ENCODE measurements around the gene MYOF.
"Not testable (repeated sequence)": the region's sequence is repeated elsewhere in the genome, so short reads cannot be mapped to it uniquely, and the experiment has no call there.

MYOF gene

DNA sequence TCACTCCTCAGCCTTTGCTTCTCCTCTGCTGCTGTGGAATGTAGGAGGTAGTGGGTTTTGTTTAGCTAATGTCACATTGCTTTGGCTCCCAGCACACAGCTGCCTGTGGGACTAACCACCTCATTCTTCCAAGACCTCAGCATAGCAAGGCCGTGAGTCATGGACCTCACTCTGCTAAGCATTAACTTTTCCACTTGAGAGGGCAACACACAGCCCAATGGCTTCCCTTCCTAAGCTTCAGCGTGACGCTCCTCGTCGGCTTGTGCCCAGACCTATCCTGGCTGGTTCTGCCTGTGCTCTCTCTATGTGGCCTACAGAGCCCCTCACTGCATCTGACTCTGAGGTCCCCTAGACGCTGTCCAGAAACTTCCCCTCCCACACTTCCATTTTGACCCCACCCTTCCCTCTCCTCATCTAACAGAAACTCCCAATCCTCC lies 23.3 kb downstream of the MYOF start:
- Histone ChIP-seq H3K9me3 (no peaks in the 10 kb centered on the region), H3K27me3 (ENCODE audit: low read depth) (no peaks in the 10 kb centered on the region), H3K4me1 (no peaks in the 10 kb centered on the region), H3K36me3 (replicated peaks) (no peaks in the 10 kb centered on the region), H3K4me3 (no peak overlapping the region)
- in situ Hi-C loops (cut with MboI; ENCODE audit: low sequenced_read_pairs) = no loop called here
- DNase-seq (ENCODE audit: low spot score in 2 of 2) = no peak

GRCh38 chr10:93457511-93457910 lies 24.6 kb downstream of the MYOF start:
- in situ Hi-C loops (cut with MboI; ENCODE audit: low sequenced_read_pairs) = no loop called here
- H3K36me3 ChIP-seq (replicated peaks) = no peaks in the 10 kb centered on the region

DNA sequence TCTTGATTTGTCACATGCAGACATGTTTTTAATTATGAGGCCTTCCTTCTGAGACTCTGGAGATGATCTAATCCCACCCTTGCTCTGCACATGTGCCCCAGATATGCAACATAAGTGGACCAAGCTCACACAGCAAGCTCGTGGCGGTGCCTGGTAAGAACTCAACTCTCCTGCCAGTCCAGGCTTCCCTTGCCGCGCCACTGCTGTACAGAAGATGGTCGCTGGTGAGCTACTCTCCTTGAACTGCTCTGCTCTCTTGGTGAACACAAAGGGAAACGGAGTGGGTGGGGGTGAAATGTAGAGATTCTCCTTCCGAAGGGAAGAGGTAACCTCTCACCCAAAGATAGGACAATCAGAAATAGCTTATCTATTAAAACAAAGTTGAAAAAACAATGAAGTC lies 25.7 kb downstream of the MYOF start:
- no peaks in the 10 kb centered on the region for H3K27me3 ChIP-seq (ENCODE audit: low read depth)
- no peak for DNase-seq (ENCODE audit: low spot score in 2 of 2)
- in situ Hi-C loops (cut with MboI; ENCODE audit: low sequenced_read_pairs) = no loop called here
- no peaks in the 10 kb centered on the region for H3K9me3 ChIP-seq
- H3K36me3 ChIP-seq (replicated peaks) = no peaks in the 10 kb centered on the region
- H3K4me1 ChIP-seq = peaks cover 6% of the 10 kb centered on the region
- H3K4me3 ChIP-seq = no peak overlapping the region

More at GRCh38 chr10:93457511-93457910, 24.6 kb downstream of the MYOF start:
- Histone ChIP-seq H3K27me3 (ENCODE audit: low read depth) (no peaks in the 10 kb centered on the region), H3K4me1 (no peaks in the 10 kb centered on the region), H3K9me3 (no peaks in the 10 kb centered on the region), H3K4me3 (no peak overlapping the region)
- DNase-seq (ENCODE audit: low spot score in 2 of 2) = no peak

DNA sequence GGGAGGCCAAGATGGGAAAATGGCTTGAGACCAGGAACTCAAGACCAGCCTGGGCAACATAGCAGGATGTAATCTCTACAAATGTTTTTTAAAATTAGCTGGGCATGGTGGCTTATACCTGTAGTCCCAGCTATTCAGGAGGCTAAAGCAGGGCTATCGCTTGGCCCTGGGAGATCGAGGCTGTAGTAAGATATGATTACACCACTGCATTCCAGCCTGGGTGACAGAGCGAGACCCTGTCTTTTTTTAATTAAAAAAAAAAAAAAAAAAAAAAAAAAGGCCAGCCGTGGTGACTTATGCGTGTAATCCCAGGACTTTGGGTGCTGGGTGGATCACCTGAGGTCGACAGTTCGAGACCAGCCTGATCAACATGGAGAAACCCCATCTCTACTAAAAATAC lies 27.4 kb downstream of the MYOF start:
- no peak overlapping the region for H3K4me3 ChIP-seq
- no peaks in the 10 kb centered on the region for H3K36me3 ChIP-seq (replicated peaks)
- in situ Hi-C loops (cut with MboI; ENCODE audit: low sequenced_read_pairs) = no loop called here
- peaks cover 8% of the 10 kb centered on the region for H3K4me1 ChIP-seq
- no peaks in the 10 kb centered on the region for H3K27me3 ChIP-seq (ENCODE audit: low read depth)
- DNase-seq (ENCODE audit: low spot score in 2 of 2) = no peak
- H3K9me3 ChIP-seq = no peaks in the 10 kb centered on the region

DNA sequence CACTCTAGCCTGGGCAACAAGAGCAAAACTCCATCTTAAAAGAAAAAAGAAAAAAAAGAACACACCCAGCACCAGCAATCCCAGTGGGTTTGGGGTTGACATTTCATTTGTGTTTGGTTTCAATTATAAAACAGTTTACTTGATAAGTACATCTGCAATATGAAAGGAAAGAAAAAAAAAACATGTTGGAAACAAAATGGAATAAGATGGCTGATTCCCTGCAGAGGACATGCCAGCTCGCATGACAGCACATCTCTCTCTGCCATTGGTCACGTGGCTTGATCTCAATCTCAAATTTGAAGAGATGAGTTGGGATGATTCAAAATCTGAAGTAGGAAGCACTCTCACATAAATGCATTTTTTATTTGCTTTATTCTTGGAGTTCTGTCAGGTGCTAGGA lies 28.0 kb downstream of the MYOF start:
- H3K4me1 ChIP-seq = peaks cover 8% of the 10 kb centered on the region
- H3K36me3 ChIP-seq (replicated peaks) = no peaks in the 10 kb centered on the region
- no peak overlapping the region for H3K4me3 ChIP-seq
- DNase-seq (ENCODE audit: low spot score in 2 of 2) = no peak
- no peaks in the 10 kb centered on the region for H3K27me3 ChIP-seq (ENCODE audit: low read depth)
- in situ Hi-C loops (cut with MboI; ENCODE audit: low sequenced_read_pairs) = no loop called here
- no peaks in the 10 kb centered on the region for H3K9me3 ChIP-seq

GRCh38 chr10:93452143-93452542 lies 30.0 kb downstream of the MYOF start:
- H3K36me3 ChIP-seq (replicated peaks) = no peaks in the 10 kb centered on the region
- H3K27me3 ChIP-seq (ENCODE audit: low read depth) = no peaks in the 10 kb centered on the region
- in situ Hi-C loops (cut with MboI; ENCODE audit: low sequenced_read_pairs) = no loop called here
- no peaks in the 10 kb centered on the region for H3K9me3 ChIP-seq
- no peak overlapping the region for H3K4me3 ChIP-seq
- no peak for DNase-seq (ENCODE audit: low spot score in 2 of 2)
- peaks cover 8% of the 10 kb centered on the region for H3K4me1 ChIP-seq

GRCh38 chr10:93451244-93451947 lies 30.7 kb downstream of the MYOF start:
- H3K4me1 ChIP-seq = peaks cover 8% of the 10 kb centered on the region
- no peaks in the 10 kb centered on the region for H3K27me3 ChIP-seq (ENCODE audit: low read depth)
- no peaks in the 10 kb centered on the region for H3K9me3 ChIP-seq
- peak in 1 of 2 experiments; percentile 29 for DNase-seq (ENCODE audit: low spot score in 2 of 2)
- in situ Hi-C loops (cut with MboI; ENCODE audit: low sequenced_read_pairs) = no loop called here
- no peak overlapping the region for H3K4me3 ChIP-seq
- H3K36me3 ChIP-seq (replicated peaks) = no peaks in the 10 kb centered on the region

- no peaks in the 10 kb centered on the region for H3K27me3 ChIP-seq (ENCODE audit: low read depth)
- H3K9me3 ChIP-seq = no peaks in the 10 kb centered on the region
- in situ Hi-C loops (cut with MboI; ENCODE audit: low sequenced_read_pairs) = no loop called here
- H3K4me1 ChIP-seq = peaks cover 17% of the 10 kb centered on the region
- H3K36me3 ChIP-seq (replicated peaks) = no peaks in the 10 kb centered on the region
- H3K4me3 ChIP-seq = no peak overlapping the region
- DNase-seq (ENCODE audit: low spot score in 2 of 2) = no peak
Observed at GRCh38 chr10:93447970-93448369, 34.2 kb downstream of the MYOF start.

DNA sequence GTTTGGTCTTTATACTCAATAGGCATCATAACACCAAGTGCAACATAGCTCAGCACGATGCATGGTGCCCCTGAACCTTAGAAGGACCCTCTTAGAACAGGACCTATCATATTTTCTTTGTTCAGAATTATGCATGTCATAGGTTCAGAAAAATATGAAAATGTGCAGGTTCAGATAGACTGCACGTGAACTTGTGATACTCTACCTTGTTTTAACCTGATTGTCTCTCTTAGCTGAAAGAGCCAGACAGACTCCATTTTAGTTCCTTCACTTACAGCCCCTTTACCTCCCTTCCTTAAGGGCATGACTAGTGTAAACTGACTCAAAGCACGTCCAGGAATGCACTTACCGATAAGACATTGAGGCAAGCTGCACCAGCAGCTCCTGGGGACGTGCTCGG lies 35.1 kb downstream of the MYOF start:
- Histone ChIP-seq H3K36me3 (replicated peaks) (no peaks in the 10 kb centered on the region), H3K4me3 (no peak overlapping the region), H3K4me1 (peaks cover 22% of the 10 kb centered on the region), H3K27me3 (ENCODE audit: low read depth) (no peaks in the 10 kb centered on the region), H3K9me3 (no peaks in the 10 kb centered on the region)
- no peak for DNase-seq (ENCODE audit: low spot score in 2 of 2)
- in situ Hi-C loops (cut with MboI; ENCODE audit: low sequenced_read_pairs) = no loop called here

GRCh38 chr10:93445978-93446720 lies 36.0 kb downstream of the MYOF start:
- in situ Hi-C loops (cut with MboI; ENCODE audit: low sequenced_read_pairs) = no loop called here
- Histone ChIP-seq H3K36me3 (replicated peaks) (no peaks in the 10 kb centered on the region), H3K4me1 (peaks cover 17% of the 10 kb centered on the region)

DNA sequence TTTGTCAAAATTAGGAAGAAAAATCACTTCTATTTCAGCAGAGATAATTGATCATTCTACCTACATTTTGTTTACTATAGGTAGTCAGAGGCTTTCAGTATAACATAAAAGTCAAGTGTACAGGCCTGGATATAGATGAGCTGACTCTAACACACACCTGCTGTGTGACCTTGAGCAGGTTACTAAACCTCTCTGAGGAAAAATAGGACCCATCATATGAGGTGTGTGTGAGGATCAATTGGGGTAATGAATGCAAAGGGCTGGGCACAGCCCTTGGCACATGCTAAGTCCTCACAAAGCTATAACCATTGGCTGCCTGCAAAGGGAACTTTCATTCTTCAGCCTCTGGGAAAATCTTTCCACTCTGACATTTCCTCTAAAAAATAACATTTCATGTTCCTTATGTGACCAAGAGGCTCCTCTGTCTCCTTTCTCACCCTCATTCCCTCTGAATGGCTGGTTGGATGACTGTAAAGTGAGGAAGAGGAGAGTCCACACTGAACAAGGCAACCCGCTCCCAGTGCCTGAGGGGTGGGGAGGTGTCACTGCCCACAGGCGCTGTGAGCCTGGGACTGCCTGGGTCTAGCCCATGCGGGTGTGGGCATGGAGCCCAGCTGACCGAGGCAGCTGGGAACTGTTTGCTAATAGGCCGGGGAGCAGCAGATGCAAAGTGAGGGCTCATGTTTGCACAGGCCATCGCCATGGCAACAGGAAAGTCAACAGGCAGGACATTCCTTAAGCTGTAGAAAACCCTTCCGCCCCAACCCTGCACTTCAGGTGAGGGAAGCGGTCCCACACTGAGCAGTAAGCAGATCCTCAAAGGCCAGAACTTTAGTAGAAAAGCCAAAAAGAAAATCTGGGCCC lies 36.8 kb downstream of the MYOF start:
- no peak overlapping the region for H3K4me3 ChIP-seq

More at GRCh38 chr10:93445978-93446720, 36.0 kb downstream of the MYOF start:
- DNase-seq (ENCODE audit: low spot score in 2 of 2) = no peak
- Histone ChIP-seq H3K4me3 (no peak overlapping the region), H3K27me3 (ENCODE audit: low read depth) (no peaks in the 10 kb centered on the region), H3K9me3 (no peaks in the 10 kb centered on the region)

GRCh38 chr10:93443481-93443880 lies 38.7 kb downstream of the MYOF start:
- Histone ChIP-seq H3K9me3 (no peaks in the 10 kb centered on the region), H3K27me3 (ENCODE audit: low read depth) (no peaks in the 10 kb centered on the region), H3K36me3 (replicated peaks) (no peaks in the 10 kb centered on the region), H3K4me1 (peaks cover 37% of the 10 kb centered on the region), H3K4me3 (no peak overlapping the region)
- DNase-seq (ENCODE audit: low spot score in 2 of 2) = no peak
- in situ Hi-C loops (cut with MboI; ENCODE audit: low sequenced_read_pairs) = no loop called here

More for the DNA sequence above, 36.8 kb downstream of the MYOF start:
- no peaks in the 10 kb centered on the region for H3K36me3 ChIP-seq (replicated peaks)
- in situ Hi-C loops (cut with MboI; ENCODE audit: low sequenced_read_pairs) = no loop called here
- peaks cover 21% of the 10 kb centered on the region for H3K4me1 ChIP-seq
- DNase-seq (ENCODE audit: low spot score in 2 of 2) = peak; percentile 91 to 94
- no peaks in the 10 kb centered on the region for H3K27me3 ChIP-seq (ENCODE audit: low read depth)
- H3K9me3 ChIP-seq = no peaks in the 10 kb centered on the region

GRCh38 chr10:93442721-93443120 lies 39.4 kb downstream of the MYOF start:
- in situ Hi-C loops (cut with MboI; ENCODE audit: low sequenced_read_pairs); H3K4me3 ChIP-seq; H3K36me3 ChIP-seq (replicated peaks); H3K9me3 ChIP-seq; H3K27me3 ChIP-seq (ENCODE audit: low read depth); DNase-seq (ENCODE audit: low spot score in 2 of 2): not testable (repeated sequence)
- peaks cover 44% of the 10 kb centered on the region for H3K4me1 ChIP-seq
